MM.1S (cell line): ENCODE measurements around the gene FAM13B.

Source experiments
- EZH2phosphoT487 ChIP-seq: fragments of 300-600 bp; sonication (generic); IDR thresholded peaks from 2 replicates; pipeline ENCODE4 v1.6.1; 2018; ENCODE audit warnings: antibody characterized with exemption, low read length
- TF ChIP-seq, protein P1 (sequence below): fragments of 300-600 bp; sonication (generic); IDR thresholded peaks from 2 replicates; pipeline ENCODE4 v1.5.1; 2016; ENCODE audit warnings: antibody characterized with exemption, low read length, mixed read lengths

DNA sequence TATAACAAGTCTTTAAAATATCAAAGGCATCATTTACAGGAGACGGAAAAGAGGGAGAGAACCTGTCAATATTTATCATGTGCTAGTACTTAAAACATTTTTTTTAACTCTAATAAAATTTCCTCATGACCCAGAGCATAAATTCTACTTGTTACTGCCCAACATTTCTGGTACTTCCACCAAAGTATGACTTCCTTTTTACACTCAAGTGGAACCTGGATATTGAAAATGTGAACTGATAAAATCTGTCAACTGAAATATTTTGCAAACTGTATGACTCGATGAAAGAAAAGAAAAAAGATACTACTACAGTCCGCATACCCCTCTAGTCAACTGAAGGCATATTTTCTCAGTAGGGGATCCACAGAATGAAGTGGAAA lies 37.1 kb downstream of the FAM13B start:
- no peak for TF ChIP-seq EZH2phosphoT487
- TF ChIP-seq, protein P1, sequence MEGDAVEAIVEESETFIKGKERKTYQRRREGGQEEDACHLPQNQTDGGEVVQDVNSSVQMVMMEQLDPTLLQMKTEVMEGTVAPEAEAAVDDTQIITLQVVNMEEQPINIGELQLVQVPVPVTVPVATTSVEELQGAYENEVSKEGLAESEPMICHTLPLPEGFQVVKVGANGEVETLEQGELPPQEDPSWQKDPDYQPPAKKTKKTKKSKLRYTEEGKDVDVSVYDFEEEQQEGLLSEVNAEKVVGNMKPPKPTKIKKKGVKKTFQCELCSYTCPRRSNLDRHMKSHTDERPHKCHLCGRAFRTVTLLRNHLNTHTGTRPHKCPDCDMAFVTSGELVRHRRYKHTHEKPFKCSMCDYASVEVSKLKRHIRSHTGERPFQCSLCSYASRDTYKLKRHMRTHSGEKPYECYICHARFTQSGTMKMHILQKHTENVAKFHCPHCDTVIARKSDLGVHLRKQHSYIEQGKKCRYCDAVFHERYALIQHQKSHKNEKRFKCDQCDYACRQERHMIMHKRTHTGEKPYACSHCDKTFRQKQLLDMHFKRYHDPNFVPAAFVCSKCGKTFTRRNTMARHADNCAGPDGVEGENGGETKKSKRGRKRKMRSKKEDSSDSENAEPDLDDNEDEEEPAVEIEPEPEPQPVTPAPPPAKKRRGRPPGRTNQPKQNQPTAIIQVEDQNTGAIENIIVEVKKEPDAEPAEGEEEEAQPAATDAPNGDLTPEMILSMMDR, result no peak
